Brain microvascular endothelial cell (primary cell): ENCODE data around the gene LYST.

Source experiments
- DNase-seq: peaks from one replicate; pipeline ENCODE4 v3.0.0-alpha.2; 2020
- H3K27ac ChIP-seq: fragments of 250-450 bp; sonication (Bioruptor Pico); 2 replicates; pipeline ENCODE4 v1.5.1; 2020; ENCODE audit warnings: mild to moderate bottlenecking, moderate library complexity
- H3K27me3 ChIP-seq: fragments of 250-450 bp; sonication (Bioruptor Pico); replicated peaks from 2 replicates; pipeline ENCODE4 v1.5.1; 2020; ENCODE audit warnings: mild to moderate bottlenecking
- H3K36me3 ChIP-seq: fragments of 250-450 bp; sonication (Bioruptor Pico); replicated peaks from 2 replicates; pipeline ENCODE4 v1.5.1; 2020; ENCODE audit warnings: mild to moderate bottlenecking
- H3K4me3 ChIP-seq: 2 replicates; pipeline ENCODE4 v1.5.1; 2011; ENCODE audit warnings: low read depth, mild to moderate bottlenecking, control low read depth, low read length, moderate library complexity
- CTCF ChIP-seq: IDR thresholded peaks from 2 replicates; pipeline ENCODE4 v1.5.1; 2011; ENCODE audit warnings: low read depth, mild to moderate bottlenecking, moderate library complexity, low read length, control low read depth, inconsistent platforms; ENCODE audit errors: missing control alignments
- in situ Hi-C: cut with HindIII; loops from 2 replicates; pipeline ENCODE4 v1.10.0; 2017; ENCODE audit warnings: low sequenced_read_pairs, low pct_ligation_motif_present

The LYST gene

GRCh38 chr1:235872270-235872669 lies 5.6 kb upstream of the LYST start:
- H3K4me3 ChIP-seq = no peak overlapping the region
- no peak for TF ChIP-seq CTCF
- no peak overlapping the region for H3K27ac ChIP-seq
- H3K27me3 ChIP-seq = no peaks in the 10 kb centered on the region
- no peak for DNase-seq
- H3K36me3 ChIP-seq = no peaks in the 10 kb centered on the region
- in situ Hi-C loops = no loop called here

- no peak for TF ChIP-seq CTCF
- Histone ChIP-seq H3K27me3 (no peaks in the 10 kb centered on the region), H3K36me3 (no peaks in the 10 kb centered on the region), H3K4me3 (no peak overlapping the region), H3K27ac (no peak overlapping the region)
- in situ Hi-C loops = no loop called here
- DNase-seq = no peak
Observed at GRCh38 chr1:235867903-235868469, 1.3 kb upstream of the LYST start.

- no peak for TF ChIP-seq CTCF
- in situ Hi-C loops = no loop called here
- H3K27ac ChIP-seq = peak overlapping the region; percentile 76
- no peaks in the 10 kb centered on the region for H3K27me3 ChIP-seq
- DNase-seq = peak; percentile 89
- peak overlapping the region; percentile 85 for H3K4me3 ChIP-seq
- H3K36me3 ChIP-seq = no peaks in the 10 kb centered on the region
Observed at GRCh38 chr1:235866913-235867845, 473 bp upstream of the LYST start.

- no peaks in the 10 kb centered on the region for H3K27me3 ChIP-seq
- no peak for DNase-seq
- H3K4me3 ChIP-seq = peak overlapping the region; percentile 85
- no peak overlapping the region for H3K27ac ChIP-seq
- in situ Hi-C loops = no loop called here
- TF ChIP-seq CTCF = no peak
- no peaks in the 10 kb centered on the region for H3K36me3 ChIP-seq
Observed at GRCh38 chr1:235865565-235866204, 1.0 kb downstream of the LYST start.

- Histone ChIP-seq H3K36me3 (no peaks in the 10 kb centered on the region), H3K27ac (no peak overlapping the region), H3K4me3 (no peak overlapping the region), H3K27me3 (no peaks in the 10 kb centered on the region)
- no peak for DNase-seq
- in situ Hi-C loops = no loop called here
- no peak for TF ChIP-seq CTCF
Observed at GRCh38 chr1:235864931-235865525, 1.7 kb downstream of the LYST start.
